HepG2 (cell line): ENCODE data around the gene ZNF180.

Experiments
- EZH2 ChIP-seq: conservative IDR thresholded peaks from 2 replicates; pipeline ENCODE4 v1.6.1; 2012; ENCODE audit warnings: mild to moderate bottlenecking, low read depth, low read length, moderate library complexity
- GLI4 ChIP-seq: sonication (generic); formaldehyde crosslinking; IDR thresholded peaks from 2 replicates; pipeline ENCODE4 v1.5.1; 2020; ENCODE audit warnings: missing genetic modification reagents, mild to moderate bottlenecking, moderate library complexity, borderline replicate concordance
- GTF2F1 ChIP-seq: fragments of 150-350 bp; IDR thresholded peaks from 2 replicates; pipeline ENCODE4 v1.6.1; 2014; ENCODE audit warnings: low read length
- JUN ChIP-seq: sonication (generic); formaldehyde crosslinking; IDR thresholded peaks from 2 replicates; pipeline ENCODE4 v1.4.0; 2020; ENCODE audit warnings: mild to moderate bottlenecking, missing genetic modification reagents
- TP53 ChIP-seq: sonication (generic); formaldehyde crosslinking; conservative IDR thresholded peaks from 2 replicates; pipeline ENCODE4 v1.4.0; 2020; ENCODE audit warnings: missing genetic modification reagents
- ZFX ChIP-seq: sonication (generic); formaldehyde crosslinking; IDR thresholded peaks from 2 replicates; pipeline ENCODE4 v1.4.0; 2020; ENCODE audit warnings: mild to moderate bottlenecking, low read depth, missing genetic modification reagents, moderate library complexity
- ZNF232 ChIP-seq: sonication (generic); formaldehyde crosslinking; IDR thresholded peaks from 2 replicates; pipeline ENCODE4 v1.4.0; 2020; ENCODE audit warnings: missing genetic modification reagents, borderline replicate concordance
- ZNF274 ChIP-seq: sonication (generic); formaldehyde crosslinking; IDR thresholded peaks from 2 replicates; pipeline ENCODE4 v1.5.1; 2020; ENCODE audit warnings: mild to moderate bottlenecking, missing genetic modification reagents
- TF ChIP-seq, protein P1 (sequence below): sonication (generic); formaldehyde crosslinking; IDR thresholded peaks from 2 replicates; pipeline ENCODE4 v1.5.0; 2020; ENCODE audit warnings: mild to moderate bottlenecking, missing genetic modification reagents, moderate library complexity
- TF ChIP-seq, protein P2 (sequence below): IDR thresholded peaks from 2 replicates; pipeline ENCODE4 v1.6.1; 2016; ENCODE audit warnings: low read depth, control low read depth
- TF ChIP-seq, protein P3 (sequence below): sonication (generic); formaldehyde crosslinking; IDR thresholded peaks from 2 replicates; pipeline ENCODE4 v1.4.0; 2020; ENCODE audit warnings: missing genetic modification reagents

GRCh38 chr19:44532819-44533218 is 32.5 kb upstream of the ZNF180 start:
- TF ChIP-seq, protein P1, sequence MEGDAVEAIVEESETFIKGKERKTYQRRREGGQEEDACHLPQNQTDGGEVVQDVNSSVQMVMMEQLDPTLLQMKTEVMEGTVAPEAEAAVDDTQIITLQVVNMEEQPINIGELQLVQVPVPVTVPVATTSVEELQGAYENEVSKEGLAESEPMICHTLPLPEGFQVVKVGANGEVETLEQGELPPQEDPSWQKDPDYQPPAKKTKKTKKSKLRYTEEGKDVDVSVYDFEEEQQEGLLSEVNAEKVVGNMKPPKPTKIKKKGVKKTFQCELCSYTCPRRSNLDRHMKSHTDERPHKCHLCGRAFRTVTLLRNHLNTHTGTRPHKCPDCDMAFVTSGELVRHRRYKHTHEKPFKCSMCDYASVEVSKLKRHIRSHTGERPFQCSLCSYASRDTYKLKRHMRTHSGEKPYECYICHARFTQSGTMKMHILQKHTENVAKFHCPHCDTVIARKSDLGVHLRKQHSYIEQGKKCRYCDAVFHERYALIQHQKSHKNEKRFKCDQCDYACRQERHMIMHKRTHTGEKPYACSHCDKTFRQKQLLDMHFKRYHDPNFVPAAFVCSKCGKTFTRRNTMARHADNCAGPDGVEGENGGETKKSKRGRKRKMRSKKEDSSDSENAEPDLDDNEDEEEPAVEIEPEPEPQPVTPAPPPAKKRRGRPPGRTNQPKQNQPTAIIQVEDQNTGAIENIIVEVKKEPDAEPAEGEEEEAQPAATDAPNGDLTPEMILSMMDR (CRISPR knock-in tag) = no peak
- TF ChIP-seq ZNF232 (CRISPR knock-in tag) = no peak
- TF ChIP-seq, protein P2, sequence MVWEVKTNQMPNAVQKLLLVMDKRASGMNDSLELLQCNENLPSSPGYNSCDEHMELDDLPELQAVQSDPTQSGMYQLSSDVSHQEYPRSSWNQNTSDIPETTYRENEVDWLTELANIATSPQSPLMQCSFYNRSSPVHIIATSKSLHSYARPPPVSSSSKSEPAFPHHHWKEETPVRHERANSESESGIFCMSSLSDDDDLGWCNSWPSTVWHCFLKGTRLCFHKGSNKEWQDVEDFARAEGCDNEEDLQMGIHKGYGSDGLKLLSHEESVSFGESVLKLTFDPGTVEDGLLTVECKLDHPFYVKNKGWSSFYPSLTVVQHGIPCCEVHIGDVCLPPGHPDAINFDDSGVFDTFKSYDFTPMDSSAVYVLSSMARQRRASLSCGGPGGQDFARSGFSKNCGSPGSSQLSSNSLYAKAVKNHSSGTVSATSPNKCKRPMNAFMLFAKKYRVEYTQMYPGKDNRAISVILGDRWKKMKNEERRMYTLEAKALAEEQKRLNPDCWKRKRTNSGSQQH (CRISPR knock-in tag) = no peak
- TF ChIP-seq GLI4 = no peak
- TF ChIP-seq JUN (CRISPR knock-in tag) = no peak
- no peak for TF ChIP-seq ZFX (CRISPR knock-in tag)
- TF ChIP-seq EZH2 = no peak
- no peak for TF ChIP-seq ZNF274 (CRISPR knock-in tag)
- TF ChIP-seq TP53 = no peak
- no peak for TF ChIP-seq GTF2F1
- TF ChIP-seq, protein P3, sequence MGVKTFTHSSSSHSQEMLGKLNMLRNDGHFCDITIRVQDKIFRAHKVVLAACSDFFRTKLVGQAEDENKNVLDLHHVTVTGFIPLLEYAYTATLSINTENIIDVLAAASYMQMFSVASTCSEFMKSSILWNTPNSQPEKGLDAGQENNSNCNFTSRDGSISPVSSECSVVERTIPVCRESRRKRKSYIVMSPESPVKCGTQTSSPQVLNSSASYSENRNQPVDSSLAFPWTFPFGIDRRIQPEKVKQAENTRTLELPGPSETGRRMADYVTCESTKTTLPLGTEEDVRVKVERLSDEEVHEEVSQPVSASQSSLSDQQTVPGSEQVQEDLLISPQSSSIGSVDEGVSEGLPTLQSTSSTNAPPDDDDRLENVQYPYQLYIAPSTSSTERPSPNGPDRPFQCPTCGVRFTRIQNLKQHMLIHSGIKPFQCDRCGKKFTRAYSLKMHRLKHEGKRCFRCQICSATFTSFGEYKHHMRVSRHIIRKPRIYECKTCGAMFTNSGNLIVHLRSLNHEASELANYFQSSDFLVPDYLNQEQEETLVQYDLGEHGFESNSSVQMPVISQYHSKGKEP (CRISPR knock-in tag) = no peak
